GM12891 (cell line): ENCODE results near the gene SPRR3.
"Not testable (repeated sequence)": the region's sequence is repeated elsewhere in the genome, so short reads cannot be mapped to it uniquely, and the experiment has no call there.

Source experiments
- POLR2A ChIP-seq: IDR thresholded peaks from 2 replicates; pipeline ENCODE4 v1.6.1; 2011; ENCODE audit warnings: low read depth, low read length, control low read depth
- POLR2AphosphoS5 ChIP-seq: IDR thresholded peaks from 2 replicates; pipeline ENCODE4 v1.6.1; 2011; ENCODE audit warnings: low read depth, low read length, control low read depth
- POU2F2 ChIP-seq: IDR thresholded peaks from 2 replicates; pipeline ENCODE4 v1.6.1; 2011; ENCODE audit warnings: low read depth, mild to moderate bottlenecking, control low read depth, low read length, moderate library complexity
- TAF1 ChIP-seq: IDR thresholded peaks from 2 replicates; pipeline ENCODE4 v1.6.1; 2011; ENCODE audit warnings: low read depth, low read length, control low read depth

- not testable (repeated sequence) for TF ChIP-seq POLR2A, POLR2AphosphoS5, TAF1, POU2F2
Measured at GRCh38 chr1:153021829-153022228, 20.3 kb downstream of the SPRR3 start.
